ES-I3 (cell line): ENCODE measurements around the gene KISS1R.

Experiments used
- H3K36me3 ChIP-seq: 2 replicates; pipeline ENCODE4 v1.6.1; 2013; ENCODE audit warnings: mild to moderate bottlenecking, low read length, control low read depth, moderate library complexity; ENCODE audit not compliant: insufficient read depth
- H3K4me1 ChIP-seq: 2 replicates; pipeline ENCODE4 v1.6.1; 2013; ENCODE audit warnings: mild to moderate bottlenecking, control low read depth, low read length; ENCODE audit not compliant: insufficient read depth
- H3K9ac ChIP-seq: 2 replicates; pipeline ENCODE4 v1.6.1; 2013; ENCODE audit warnings: low read depth, mild to moderate bottlenecking, low read length, moderate library complexity
- H3K9me3 ChIP-seq: 2 replicates; pipeline ENCODE4 v1.6.1; 2013; ENCODE audit warnings: mild to moderate bottlenecking, low read length, moderate library complexity; ENCODE audit not compliant: control insufficient read depth, insufficient read depth

The KISS1R gene

DNA sequence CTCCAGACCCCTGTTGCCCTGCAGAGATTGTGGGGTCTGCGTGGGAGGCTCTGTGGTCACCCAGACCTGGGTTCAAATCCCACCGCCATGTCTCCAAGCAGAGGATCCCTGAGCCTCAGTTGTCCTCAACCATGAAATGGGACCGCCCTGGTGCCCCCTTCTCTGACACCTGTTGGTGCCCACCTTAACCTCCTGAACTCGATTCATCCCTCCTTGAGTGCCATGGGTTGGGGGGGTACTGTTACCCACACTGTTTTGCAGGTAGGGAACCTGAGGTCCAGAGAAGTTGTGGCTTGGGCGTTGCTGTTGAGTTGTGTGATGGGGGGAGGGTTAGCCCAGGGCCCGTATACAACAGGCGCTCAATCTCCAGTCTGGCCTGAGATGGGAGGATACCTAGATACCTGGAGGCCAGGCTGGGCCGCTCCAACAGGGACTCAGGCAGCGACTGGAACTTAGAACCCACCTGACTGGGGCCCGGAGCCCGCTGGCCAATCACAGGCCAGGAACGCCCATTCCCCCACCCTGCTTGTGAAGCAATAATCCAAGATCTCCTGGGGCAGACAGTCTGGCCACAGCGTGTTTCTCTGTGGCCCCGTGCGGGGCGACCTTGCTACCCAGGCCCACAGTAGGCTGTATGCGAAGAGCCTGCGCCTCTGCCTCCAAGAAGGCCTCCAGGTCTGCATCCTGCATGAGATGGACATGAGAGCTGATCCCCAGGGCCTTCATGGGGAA, 11.5 kb downstream of the KISS1R start:
- peaks cover 14% of the 10 kb centered on the region; the same call in 1 of the 2 replicates for H3K4me1 ChIP-seq
- H3K9me3 ChIP-seq: no peaks in the 10 kb centered on the region
- no peaks in the 10 kb centered on the region for H3K36me3 ChIP-seq
- H3K9ac ChIP-seq: no peak overlapping the region; the same call in 1 of the 2 replicates

- H3K9me3 ChIP-seq: no peaks in the 10 kb centered on the region
- peaks cover 18% of the 10 kb centered on the region; the same call in 1 of the 2 replicates for H3K4me1 ChIP-seq
- no peak overlapping the region for H3K9ac ChIP-seq
- no peaks in the 10 kb centered on the region for H3K36me3 ChIP-seq
Measured at GRCh38 chr19:929203-929890, 12.2 kb downstream of the KISS1R start.

DNA sequence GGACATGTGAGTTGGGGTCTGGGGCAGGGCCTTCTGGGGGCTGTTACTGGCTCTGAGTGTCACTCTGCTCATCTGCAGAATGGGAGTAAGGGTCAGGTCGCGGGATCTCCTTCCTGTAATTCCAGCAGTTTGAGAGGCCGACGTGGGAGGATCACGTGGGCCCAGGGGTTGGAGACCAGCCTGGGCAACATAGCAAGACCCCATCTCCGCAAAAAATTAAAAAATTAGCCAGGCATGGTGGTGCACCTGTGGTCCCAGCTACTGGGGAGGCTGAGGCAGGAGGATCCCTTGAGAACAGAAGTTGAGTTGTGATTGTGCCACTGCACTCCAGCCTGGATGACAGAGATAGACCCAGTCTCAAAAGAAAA, 12.7 kb downstream of the KISS1R start:
- H3K4me1 ChIP-seq: peaks cover 18% of the 10 kb centered on the region; the same call in 1 of the 2 replicates
- no peaks in the 10 kb centered on the region for H3K36me3 ChIP-seq
- no peak overlapping the region for H3K9ac ChIP-seq
- no peaks in the 10 kb centered on the region for H3K9me3 ChIP-seq

DNA sequence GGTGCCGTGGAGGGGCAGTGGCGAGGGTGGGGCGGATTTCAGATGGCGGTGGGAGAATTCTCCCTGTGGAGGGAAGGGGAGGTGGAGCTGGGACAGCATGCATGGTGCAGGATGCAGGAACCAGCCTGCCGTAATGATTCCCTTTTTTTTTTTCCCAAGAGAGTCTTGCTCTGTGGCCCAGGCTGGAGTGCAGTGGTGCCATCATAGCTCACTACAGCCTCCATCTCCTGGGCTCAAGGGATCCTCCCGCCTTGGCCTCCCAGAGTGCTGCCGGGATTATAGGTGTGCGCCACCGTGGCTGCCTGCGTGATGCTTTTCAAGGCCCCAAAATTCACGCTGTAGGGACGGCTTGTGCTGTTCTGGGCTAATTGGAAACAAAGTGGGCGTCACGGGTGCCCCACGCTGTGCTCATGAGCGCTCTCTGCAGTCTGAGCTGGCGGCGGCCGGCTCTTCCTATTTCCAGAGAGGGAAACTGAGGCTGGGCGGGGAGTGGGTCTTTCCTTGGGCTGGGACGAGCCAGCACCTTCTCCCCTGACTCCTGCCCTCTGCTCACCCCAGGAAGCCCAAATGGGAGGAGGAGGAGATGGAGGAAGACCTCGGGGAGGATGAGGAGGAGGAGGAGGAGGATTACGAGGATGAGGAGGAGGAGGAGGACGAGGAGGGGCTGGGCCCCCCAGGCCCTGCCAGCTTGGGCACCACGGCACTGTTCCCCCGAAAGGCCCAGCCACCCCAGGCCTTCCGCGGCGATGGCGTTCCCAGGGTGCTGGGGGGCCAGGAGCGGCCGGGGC, 14.9 kb downstream of the KISS1R start:
- peaks cover 18% of the 10 kb centered on the region; the same call in 1 of the 2 replicates for H3K4me1 ChIP-seq

GRCh38 chr19:932648-933552, 15.8 kb downstream of the KISS1R start:
- no peaks in the 10 kb centered on the region for H3K36me3 ChIP-seq
- H3K9ac ChIP-seq: no peak overlapping the region; the same call in 1 of the 2 replicates

More for the DNA sequence above, 14.9 kb downstream of the KISS1R start:
- Histone ChIP-seq H3K9ac (no peak overlapping the region), H3K36me3 (no peaks in the 10 kb centered on the region), H3K9me3 (no peaks in the 10 kb centered on the region)

GRCh38 chr19:933553-933882, 16.4 kb downstream of the KISS1R start:
- H3K4me1 ChIP-seq: peaks cover 15% of the 10 kb centered on the region; the same call in 1 of the 2 replicates
- H3K9ac ChIP-seq: no peak overlapping the region; the same call in 1 of the 2 replicates
- no peaks in the 10 kb centered on the region for H3K36me3 ChIP-seq
- no peaks in the 10 kb centered on the region for H3K9me3 ChIP-seq

More at GRCh38 chr19:932648-933552, 15.8 kb downstream of the KISS1R start:
- no peaks in the 10 kb centered on the region for H3K9me3 ChIP-seq
- peaks cover 16% of the 10 kb centered on the region; the same call in 1 of the 2 replicates for H3K4me1 ChIP-seq

DNA sequence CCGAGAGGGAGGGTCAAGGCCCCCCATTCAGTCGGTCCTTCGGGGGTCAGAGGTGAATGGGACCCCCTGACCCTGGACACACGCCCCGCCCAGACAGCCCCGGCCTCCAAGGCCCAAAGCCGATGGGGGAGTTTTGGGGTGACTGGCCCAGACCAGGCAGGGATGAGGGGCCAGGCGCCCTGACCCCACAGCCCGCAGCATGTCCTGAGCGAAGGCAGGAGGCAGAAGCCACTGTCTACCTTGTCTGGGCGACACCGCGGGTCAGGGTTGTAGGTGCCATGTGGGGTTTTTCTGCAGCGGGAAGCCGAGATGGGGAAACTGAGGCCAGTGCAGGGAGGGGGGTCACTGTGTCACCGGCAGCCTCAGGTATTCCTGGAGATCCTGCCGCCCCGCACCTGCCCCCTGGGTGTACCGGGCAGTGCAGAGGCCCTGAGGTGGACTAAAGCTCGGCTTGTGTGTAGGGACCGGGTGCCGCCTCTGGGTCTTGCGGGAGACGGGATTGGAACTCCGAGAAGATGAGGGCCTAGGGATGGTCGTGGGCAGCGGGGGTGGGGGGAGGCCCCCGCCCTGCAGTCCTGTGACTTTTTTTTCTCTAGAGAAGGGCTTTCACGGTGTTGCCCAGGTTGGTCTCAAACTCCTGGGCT, 17.2 kb downstream of the KISS1R start:
- Histone ChIP-seq H3K9ac (no peak overlapping the region), H3K9me3 (no peaks in the 10 kb centered on the region), H3K36me3 (peaks cover under 1% of the 10 kb centered on the region; the same call in 1 of the 2 replicates), H3K4me1 (peaks cover 15% of the 10 kb centered on the region; the same call in 1 of the 2 replicates)

DNA sequence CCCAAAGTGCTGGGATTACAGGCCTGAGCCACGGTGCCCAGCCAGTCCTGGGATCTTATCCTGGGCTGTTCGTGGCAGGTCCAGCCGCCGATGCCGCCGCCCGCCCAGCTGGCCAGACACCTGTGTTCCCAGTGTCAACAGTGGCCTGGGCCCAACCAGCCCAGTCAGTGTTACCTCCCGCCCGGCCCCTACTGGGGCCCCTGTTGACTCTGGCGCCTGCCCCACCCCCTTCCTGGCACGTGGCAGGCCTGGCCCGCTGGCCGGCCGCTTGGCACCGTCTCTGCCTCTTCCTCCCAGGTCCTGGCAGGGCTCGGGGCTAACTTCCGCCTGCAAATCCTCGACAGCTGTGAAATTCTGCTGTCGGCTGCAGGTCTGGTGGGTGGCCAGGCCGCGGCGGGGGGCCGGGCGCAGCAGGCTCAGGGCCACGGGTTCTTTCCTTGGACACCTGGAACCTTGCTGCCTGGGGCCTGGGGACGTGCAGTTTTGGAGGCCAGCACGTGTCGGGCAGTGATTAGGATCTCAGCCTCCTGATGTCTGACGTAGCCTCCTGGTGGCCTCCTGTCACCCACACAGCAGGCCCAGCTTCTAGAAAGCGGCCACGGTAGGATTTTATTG, 17.8 kb downstream of the KISS1R start:
- H3K36me3 ChIP-seq: peaks cover 3% of the 10 kb centered on the region; the same call in 1 of the 2 replicates
- H3K9me3 ChIP-seq: no peaks in the 10 kb centered on the region
- H3K4me1 ChIP-seq: peaks cover 15% of the 10 kb centered on the region; the same call in 1 of the 2 replicates
- H3K9ac ChIP-seq: no peak overlapping the region

- Histone ChIP-seq H3K9me3 (no peaks in the 10 kb centered on the region), H3K9ac (no peak overlapping the region), H3K36me3 (peaks cover 3% of the 10 kb centered on the region; the same call in 1 of the 2 replicates), H3K4me1 (peaks cover 15% of the 10 kb centered on the region; the same call in 1 of the 2 replicates)
Measured at GRCh38 chr19:936175-936546, 19.0 kb downstream of the KISS1R start.

DNA sequence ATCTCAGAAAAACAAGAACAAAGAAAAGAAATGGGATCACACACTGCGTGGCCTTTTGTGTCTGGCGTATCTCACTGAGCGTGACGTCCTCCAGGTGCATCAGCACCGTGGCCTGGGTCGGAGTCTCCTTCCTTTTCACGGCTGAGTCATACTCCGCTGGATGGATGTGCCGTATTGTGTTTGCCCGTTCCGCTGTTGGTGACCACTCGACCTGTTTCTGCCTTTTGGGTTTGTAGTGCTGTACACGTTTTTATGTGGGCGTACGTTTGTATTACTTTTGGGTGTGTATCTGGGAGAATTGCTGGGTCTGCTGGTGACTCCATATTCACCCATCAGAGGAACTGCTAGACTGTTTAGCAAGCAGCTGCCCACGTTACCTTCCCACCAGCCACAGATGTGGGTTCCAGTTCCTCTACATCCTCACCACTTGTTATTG, 20.1 kb downstream of the KISS1R start:
- H3K36me3 ChIP-seq: peaks cover 3% of the 10 kb centered on the region; the same call in 1 of the 2 replicates
- H3K4me1 ChIP-seq: peaks cover 14% of the 10 kb centered on the region; the same call in 1 of the 2 replicates
- H3K9ac ChIP-seq: no peak overlapping the region
- H3K9me3 ChIP-seq: no peaks in the 10 kb centered on the region

DNA sequence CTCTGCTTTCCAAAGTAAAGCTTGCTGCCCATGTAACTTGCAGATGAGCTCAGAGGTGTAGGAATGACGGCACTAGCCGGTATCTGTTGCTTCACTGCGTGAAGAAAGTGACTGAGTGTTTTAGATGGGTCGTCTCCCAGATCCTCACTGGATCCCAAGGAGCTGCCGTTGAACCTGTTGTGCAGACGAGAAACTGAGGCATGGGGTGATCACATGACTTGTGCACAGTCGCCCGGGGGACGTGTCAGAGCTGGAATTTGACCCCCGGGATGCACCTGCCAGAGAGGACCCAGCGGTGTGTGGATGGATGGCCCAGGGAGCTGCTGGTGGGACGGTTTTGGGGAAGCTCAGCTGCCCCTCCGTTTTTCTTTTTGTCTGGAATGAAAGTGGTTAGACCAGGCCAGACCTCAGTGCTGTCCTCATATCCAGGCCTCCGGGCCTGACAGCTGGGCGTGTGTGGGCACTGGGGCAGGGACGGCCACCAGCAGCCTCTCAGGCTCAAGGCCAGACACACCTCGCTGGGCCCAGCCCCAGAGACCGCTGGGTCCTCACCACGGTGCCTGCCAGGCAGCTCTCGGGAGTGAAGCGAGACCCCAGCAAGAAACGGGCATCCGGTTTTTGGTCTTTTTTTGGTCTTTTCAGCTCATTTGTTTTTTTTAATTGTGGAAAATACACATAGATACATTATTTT, 21.2 kb downstream of the KISS1R start:
- Histone ChIP-seq H3K9me3 (no peaks in the 10 kb centered on the region), H3K4me1 (peaks cover 6% of the 10 kb centered on the region; the same call in 1 of the 2 replicates), H3K9ac (no peak overlapping the region), H3K36me3 (peaks cover 3% of the 10 kb centered on the region; the same call in 1 of the 2 replicates)

- Histone ChIP-seq H3K9ac (no peak overlapping the region), H3K36me3 (peaks cover 3% of the 10 kb centered on the region; the same call in 1 of the 2 replicates), H3K4me1 (no peaks in the 10 kb centered on the region), H3K9me3 (no peaks in the 10 kb centered on the region)
Measured at GRCh38 chr19:939439-939838, 22.3 kb downstream of the KISS1R start.
